HEK293 (cell line): ENCODE results near the gene ZNF672.

Experiments used
- BCL11B ChIP-seq: fragments of 450-650 bp; formaldehyde crosslinking; IDR thresholded peaks from 2 replicates; pipeline ENCODE4 v1.5.1; 2016; ENCODE audit warnings: low read depth, missing biosample characterization, missing genetic modification characterization
- EGR2 ChIP-seq: fragments of 450-650 bp; formaldehyde crosslinking; IDR thresholded peaks from 2 replicates; pipeline ENCODE4 v1.5.1; 2016; ENCODE audit warnings: low read depth, missing biosample characterization, missing genetic modification characterization
- GLI2 ChIP-seq: fragments of 450-650 bp; formaldehyde crosslinking; IDR thresholded peaks from 2 replicates; pipeline ENCODE4; 2017; ENCODE audit warnings: missing biosample characterization, missing genetic modification characterization, low read depth, borderline replicate concordance
- GLIS1 ChIP-seq: fragments of 450-650 bp; formaldehyde crosslinking; IDR thresholded peaks from 2 replicates; pipeline ENCODE4 v1.5.1; 2016; ENCODE audit warnings: missing biosample characterization, missing genetic modification characterization
- KLF16 ChIP-seq: fragments of 450-650 bp; formaldehyde crosslinking; IDR thresholded peaks from 2 replicates; pipeline ENCODE4 v1.5.1; 2017; ENCODE audit warnings: missing biosample characterization, missing genetic modification characterization
- KLF8 ChIP-seq: fragments of 450-650 bp; formaldehyde crosslinking; IDR thresholded peaks from 2 replicates; pipeline ENCODE4 v1.5.1; 2016; ENCODE audit warnings: missing biosample characterization, missing genetic modification characterization
- SP2 ChIP-seq: fragments of 450-650 bp; formaldehyde crosslinking; IDR thresholded peaks from 2 replicates; pipeline ENCODE4 v1.5.1; 2016; ENCODE audit warnings: missing biosample characterization, missing genetic modification characterization
- SP3 ChIP-seq: fragments of 450-650 bp; formaldehyde crosslinking; IDR thresholded peaks from 2 replicates; pipeline ENCODE4 v1.5.1; 2016; ENCODE audit warnings: missing biosample characterization, missing genetic modification characterization
- TCF7L2 ChIP-seq: IDR thresholded peaks from 2 replicates; pipeline ENCODE4 v1.6.1; 2011; ENCODE audit warnings: low read depth, mild to moderate bottlenecking, inconsistent platforms, low read length, moderate library complexity, borderline replicate concordance
- YY2 ChIP-seq: fragments of 450-650 bp; formaldehyde crosslinking; IDR thresholded peaks from 2 replicates; pipeline ENCODE4 v1.5.1; 2016; ENCODE audit warnings: missing biosample characterization, missing genetic modification characterization
- ZBTB1 ChIP-seq: fragments of 450-650 bp; formaldehyde crosslinking; IDR thresholded peaks from 2 replicates; pipeline ENCODE4 v1.5.1; 2016; ENCODE audit warnings: missing biosample characterization, missing genetic modification characterization
- ZBTB17 ChIP-seq: fragments of 450-650 bp; formaldehyde crosslinking; IDR thresholded peaks from 2 replicates; pipeline ENCODE4 v1.5.1; 2016; ENCODE audit warnings: missing biosample characterization, missing genetic modification characterization
- ZBTB7A ChIP-seq: fragments of 450-650 bp; formaldehyde crosslinking; IDR thresholded peaks from 2 replicates; pipeline ENCODE4 v1.5.1; 2016; ENCODE audit warnings: low read depth, missing biosample characterization, missing genetic modification characterization
- ZFHX2 ChIP-seq: fragments of 450-650 bp; formaldehyde crosslinking; conservative IDR thresholded peaks from 2 replicates; pipeline ENCODE4 v1.5.1; 2016; ENCODE audit warnings: missing biosample characterization, missing genetic modification characterization
- ZNF155 ChIP-seq: fragments of 450-650 bp; formaldehyde crosslinking; IDR thresholded peaks from 2 replicates; pipeline ENCODE4 v1.5.1; 2016; ENCODE audit warnings: missing biosample characterization, missing genetic modification characterization
- ZNF169 ChIP-seq: fragments of 450-650 bp; formaldehyde crosslinking; IDR thresholded peaks from 2 replicates; pipeline ENCODE4 v1.5.1; 2016; ENCODE audit warnings: missing biosample characterization, missing genetic modification characterization
- ZNF202 ChIP-seq: fragments of 450-650 bp; formaldehyde crosslinking; IDR thresholded peaks from 2 replicates; pipeline ENCODE4 v1.5.1; 2016; ENCODE audit warnings: missing biosample characterization, missing genetic modification characterization, borderline replicate concordance
- ZNF221 ChIP-seq: fragments of 450-650 bp; formaldehyde crosslinking; IDR thresholded peaks from 2 replicates; pipeline ENCODE4 v1.5.1; 2017; ENCODE audit warnings: missing biosample characterization, missing genetic modification characterization, borderline replicate concordance
- ZNF239 ChIP-seq: fragments of 450-650 bp; formaldehyde crosslinking; IDR thresholded peaks from 2 replicates; pipeline ENCODE4 v1.5.1; 2016; ENCODE audit warnings: missing biosample characterization, missing genetic modification characterization
- ZNF280C ChIP-seq: fragments of 450-650 bp; formaldehyde crosslinking; IDR thresholded peaks from 2 replicates; pipeline ENCODE4 v1.5.1; 2016; ENCODE audit warnings: missing biosample characterization, missing genetic modification characterization
- ZNF510 ChIP-seq: fragments of 450-650 bp; formaldehyde crosslinking; IDR thresholded peaks from 2 replicates; pipeline ENCODE4 v1.5.1; 2018; ENCODE audit warnings: mild to moderate bottlenecking, missing genetic modification characterization, missing biosample characterization; ENCODE audit not compliant: insufficient replicate concordance
- ZNF521 ChIP-seq: fragments of 450-650 bp; formaldehyde crosslinking; IDR thresholded peaks from 2 replicates; pipeline ENCODE4 v1.5.1; 2017; ENCODE audit warnings: missing biosample characterization, mild to moderate bottlenecking, missing genetic modification characterization
- ZNF530 ChIP-seq: fragments of 450-650 bp; formaldehyde crosslinking; IDR thresholded peaks from 2 replicates; pipeline ENCODE4 v1.5.1; 2016; ENCODE audit warnings: low read depth, missing biosample characterization, missing genetic modification characterization
- ZNF558 ChIP-seq: fragments of 450-650 bp; formaldehyde crosslinking; IDR thresholded peaks from 2 replicates; pipeline ENCODE4 v1.5.1; 2016; ENCODE audit warnings: missing biosample characterization, missing genetic modification characterization
- ZNF561 ChIP-seq: fragments of 450-650 bp; IDR thresholded peaks from 2 replicates; pipeline ENCODE4 v1.5.1; 2018; ENCODE audit warnings: missing biosample characterization, missing genetic modification characterization, borderline replicate concordance
- ZNF571 ChIP-seq: fragments of 450-650 bp; formaldehyde crosslinking; IDR thresholded peaks from 2 replicates; pipeline ENCODE4 v1.5.0; 2017; ENCODE audit warnings: missing biosample characterization, missing genetic modification characterization
- ZNF610 ChIP-seq: fragments of 450-650 bp; formaldehyde crosslinking; IDR thresholded peaks from 2 replicates; pipeline ENCODE4 v1.5.1; 2016; ENCODE audit warnings: missing biosample characterization, missing genetic modification characterization, borderline replicate concordance
- ZNF645 ChIP-seq: fragments of 450-650 bp; formaldehyde crosslinking; IDR thresholded peaks from 2 replicates; pipeline ENCODE4; 2016; ENCODE audit warnings: missing biosample characterization, missing genetic modification characterization
- ZNF660 ChIP-seq: fragments of 450-650 bp; IDR thresholded peaks from 2 replicates; pipeline ENCODE4 v1.5.1; 2018; ENCODE audit warnings: missing biosample characterization, mild to moderate bottlenecking, missing genetic modification characterization
- ZNF664 ChIP-seq: fragments of 450-650 bp; formaldehyde crosslinking; IDR thresholded peaks from 2 replicates; pipeline ENCODE4 v1.5.1; 2016; ENCODE audit warnings: missing biosample characterization, missing genetic modification characterization
- ZNF707 ChIP-seq: fragments of 450-650 bp; formaldehyde crosslinking; IDR thresholded peaks from 2 replicates; pipeline ENCODE4 v1.5.1; 2016; ENCODE audit warnings: missing biosample characterization, missing genetic modification characterization
- TF ChIP-seq, protein P1 (sequence below): fragments of 450-650 bp; formaldehyde crosslinking; IDR thresholded peaks from 2 replicates; pipeline ENCODE4 v1.5.1; 2016; ENCODE audit warnings: missing biosample characterization, missing genetic modification characterization
- TF ChIP-seq, protein P2 (sequence below): fragments of 450-650 bp; formaldehyde crosslinking; IDR thresholded peaks from 2 replicates; pipeline ENCODE4 v1.5.1; 2017; ENCODE audit warnings: missing biosample characterization, missing genetic modification characterization
- TF ChIP-seq, protein P3 (sequence below): sonication (generic); formaldehyde crosslinking; IDR thresholded peaks from 2 replicates; pipeline ENCODE4 v1.8.1; 2022; ENCODE audit warnings: mild to moderate bottlenecking, moderate library complexity, missing genetic modification reagents

ZNF672 gene

DNA sequence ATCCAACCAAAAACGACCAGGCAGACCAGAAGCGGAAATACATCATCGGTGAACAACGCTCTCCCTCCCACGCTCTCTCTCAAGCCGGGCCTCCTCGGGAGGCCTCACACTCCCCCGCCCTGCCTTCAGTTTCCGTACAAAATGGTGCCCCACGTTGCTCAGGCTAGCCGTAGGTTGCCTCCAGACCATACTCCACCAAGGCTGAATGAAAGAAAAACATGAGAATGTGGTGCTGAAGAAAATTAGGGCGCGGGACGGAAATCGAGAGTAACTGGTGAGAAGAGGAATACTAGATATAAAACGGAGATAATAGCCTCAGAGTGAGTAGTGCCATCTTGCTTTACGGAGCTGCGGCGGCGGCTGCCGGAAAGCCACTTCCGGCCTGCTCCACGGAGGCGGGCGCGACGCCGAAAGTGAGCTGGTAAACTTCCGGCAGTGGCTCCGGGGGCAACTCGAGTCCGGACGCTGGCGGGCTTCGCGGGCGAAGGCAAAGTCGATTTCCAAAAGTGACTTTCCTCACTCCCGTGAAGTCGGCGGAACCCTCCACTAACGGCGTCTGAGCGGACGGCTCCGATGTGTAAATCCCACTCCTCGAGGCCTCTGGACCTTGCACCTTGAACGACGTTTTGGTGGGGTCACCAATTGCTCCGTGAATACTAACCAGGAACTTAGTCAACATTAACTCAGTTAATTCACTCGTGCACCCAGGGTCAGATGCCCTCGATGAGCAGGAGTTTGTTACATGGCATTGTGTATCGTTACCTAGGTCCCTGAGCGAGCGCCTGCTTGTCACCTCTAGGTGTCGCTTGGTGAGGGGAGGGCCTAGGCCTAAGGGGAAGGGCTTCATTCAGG lies 11.9 kb upstream of the ZNF672 start, which contains the start of gene SH3BP5L (continued):
- TF ChIP-seq, protein P1, sequence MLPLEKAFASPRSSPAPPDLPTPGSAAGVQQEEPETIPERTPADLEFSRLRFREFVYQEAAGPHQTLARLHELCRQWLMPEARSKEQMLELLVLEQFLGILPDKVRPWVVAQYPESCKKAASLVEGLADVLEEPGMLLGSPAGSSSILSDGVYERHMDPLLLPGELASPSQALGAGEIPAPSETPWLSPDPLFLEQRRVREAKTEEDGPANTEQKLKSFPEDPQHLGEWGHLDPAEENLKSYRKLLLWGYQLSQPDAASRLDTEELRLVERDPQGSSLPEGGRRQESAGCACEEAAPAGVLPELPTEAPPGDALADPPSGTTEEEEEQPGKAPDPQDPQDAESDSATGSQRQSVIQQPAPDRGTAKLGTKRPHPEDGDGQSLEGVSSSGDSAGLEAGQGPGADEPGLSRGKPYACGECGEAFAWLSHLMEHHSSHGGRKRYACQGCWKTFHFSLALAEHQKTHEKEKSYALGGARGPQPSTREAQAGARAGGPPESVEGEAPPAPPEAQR (tag by site-specific recombination) = no peak
- TF ChIP-seq BCL11B (tag by site-specific recombination) (no peak), ZNF571 (tag by site-specific recombination) (no peak), ZBTB1 (no peak), ZNF558 (tag by site-specific recombination) (no peak), ZNF521 (tag by site-specific recombination) (no peak), YY2 (tag by site-specific recombination) (peak; percentile 93), SP2 (tag by site-specific recombination) (peak; percentile 63), ZNF664 (no peak), ZNF510 (tag by site-specific recombination) (no peak), ZNF660 (tag by site-specific recombination) (no peak), ZNF221 (tag by site-specific recombination) (no peak), ZNF169 (tag by site-specific recombination) (no peak), ZNF561 (tag by site-specific recombination) (no peak), KLF16 (tag by site-specific recombination) (no peak), ZBTB17 (tag by site-specific recombination) (peak; percentile 66), KLF8 (no peak), ZNF645 (tag by site-specific recombination) (no peak), ZNF707 (tag by site-specific recombination) (no peak), EGR2 (peak; percentile 6; the same call in 1 of the 2 replicates), ZNF239 (tag by site-specific recombination) (no peak), ZBTB7A (tag by site-specific recombination) (no peak), ZNF155 (tag by site-specific recombination) (no peak), ZNF280C (tag by site-specific recombination) (no peak), ZNF202 (tag by site-specific recombination) (no peak), GLIS1 (tag by site-specific recombination) (no peak), SP3 (tag by site-specific recombination) (peak; percentile 22; the same call in 1 of the 2 replicates), ZFHX2 (tag by site-specific recombination) (peak; percentile 40), GLI2 (no peak), ZNF610 (no peak), TCF7L2 (peak; percentile 67; the same call in 1 of the 2 replicates), ZNF530 (no peak)
- TF ChIP-seq, protein P2, sequence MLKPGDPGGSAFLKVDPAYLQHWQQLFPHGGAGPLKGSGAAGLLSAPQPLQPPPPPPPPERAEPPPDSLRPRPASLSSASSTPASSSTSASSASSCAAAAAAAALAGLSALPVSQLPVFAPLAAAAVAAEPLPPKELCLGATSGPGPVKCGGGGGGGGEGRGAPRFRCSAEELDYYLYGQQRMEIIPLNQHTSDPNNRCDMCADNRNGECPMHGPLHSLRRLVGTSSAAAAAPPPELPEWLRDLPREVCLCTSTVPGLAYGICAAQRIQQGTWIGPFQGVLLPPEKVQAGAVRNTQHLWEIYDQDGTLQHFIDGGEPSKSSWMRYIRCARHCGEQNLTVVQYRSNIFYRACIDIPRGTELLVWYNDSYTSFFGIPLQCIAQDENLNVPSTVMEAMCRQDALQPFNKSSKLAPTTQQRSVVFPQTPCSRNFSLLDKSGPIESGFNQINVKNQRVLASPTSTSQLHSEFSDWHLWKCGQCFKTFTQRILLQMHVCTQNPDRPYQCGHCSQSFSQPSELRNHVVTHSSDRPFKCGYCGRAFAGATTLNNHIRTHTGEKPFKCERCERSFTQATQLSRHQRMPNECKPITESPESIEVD (tag by site-specific recombination) = no peak
- TF ChIP-seq, protein P3, sequence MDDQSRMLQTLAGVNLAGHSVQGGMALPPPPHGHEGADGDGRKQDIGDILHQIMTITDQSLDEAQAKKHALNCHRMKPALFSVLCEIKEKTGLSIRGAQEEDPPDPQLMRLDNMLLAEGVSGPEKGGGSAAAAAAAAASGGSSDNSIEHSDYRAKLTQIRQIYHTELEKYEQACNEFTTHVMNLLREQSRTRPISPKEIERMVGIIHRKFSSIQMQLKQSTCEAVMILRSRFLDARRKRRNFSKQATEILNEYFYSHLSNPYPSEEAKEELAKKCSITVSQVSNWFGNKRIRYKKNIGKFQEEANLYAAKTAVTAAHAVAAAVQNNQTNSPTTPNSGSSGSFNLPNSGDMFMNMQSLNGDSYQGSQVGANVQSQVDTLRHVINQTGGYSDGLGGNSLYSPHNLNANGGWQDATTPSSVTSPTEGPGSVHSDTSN (CRISPR knock-in tag) = no peak
